ENCODE data around the gene NLGN1. TPM values are rescaled to one million over a fixed set of nuclear protein-coding genes. Genes with fewer than 3 reads are reported as not detected.
"Not testable (repeated sequence)": the region's sequence is repeated elsewhere in the genome, so short reads cannot be mapped to it uniquely, and the experiment has no call there.

The NLGN1 gene
- total RNA-seq = 18.3 TPM
- long read RNA-seq, partial matches to known transcripts = 1 of 12 reads
- long read RNA-seq, other reads (novel, unspliced or antisense) = 11 of 12 reads

DNA sequence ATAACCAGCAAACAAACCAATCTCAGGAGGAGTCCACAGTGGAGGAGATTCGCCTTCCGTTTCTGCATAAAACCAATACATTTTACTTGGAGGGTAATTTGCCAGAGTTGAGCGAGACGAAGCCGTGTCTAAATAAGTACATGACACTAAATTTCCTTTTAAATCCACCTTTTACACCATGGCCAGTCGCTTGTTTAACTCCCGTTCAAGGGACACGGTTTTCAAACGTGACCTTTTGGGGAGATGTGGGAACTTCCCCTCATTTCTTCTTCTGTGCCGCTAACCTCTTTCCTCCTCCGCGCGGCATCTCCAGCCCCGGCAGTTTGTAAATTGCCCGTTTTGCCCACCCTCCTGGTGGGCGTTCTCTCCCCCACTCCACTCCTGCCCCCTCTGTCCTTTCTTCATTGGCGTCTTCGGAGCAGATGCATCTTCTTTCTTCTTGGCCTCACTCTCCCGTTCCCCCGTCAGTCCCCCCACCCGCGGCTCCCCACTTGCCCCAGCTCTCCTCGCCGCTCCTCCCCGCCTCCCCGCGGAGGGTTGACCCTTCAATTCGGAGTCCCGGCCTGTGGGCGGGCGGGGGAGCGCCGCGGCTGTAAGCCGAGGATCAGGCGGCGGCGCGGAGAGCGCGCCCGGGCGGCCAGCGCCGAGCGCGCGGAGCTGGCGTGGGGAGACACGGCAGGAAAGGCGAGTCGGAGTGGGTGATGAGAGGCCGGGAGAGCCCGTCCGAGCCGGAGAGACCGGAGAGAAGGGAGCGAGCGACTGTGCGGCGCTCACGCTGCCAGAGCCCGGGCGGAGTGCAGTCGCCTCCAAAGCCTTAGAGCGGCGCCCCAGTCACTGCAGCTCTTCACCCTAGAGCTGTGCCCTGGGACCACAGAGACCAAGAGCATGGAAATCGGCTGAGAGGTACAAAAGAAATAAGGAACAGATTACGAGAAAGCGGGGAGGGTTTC is at the start of gene NLGN1:
NLGN1 (plus strand) TSS at position 584 of the 950 bp plus-strand sequence.
- peak; percentile 86 for DNase-seq (ENCODE audit: low spot score)
- intact Hi-C loops (cut with DNase I) = loop anchor here (5.0 to 10.0 kb wide), 3 partner anchors 413 to 1045 kb away; no protein-coding TSS in a partner anchor

DNA sequence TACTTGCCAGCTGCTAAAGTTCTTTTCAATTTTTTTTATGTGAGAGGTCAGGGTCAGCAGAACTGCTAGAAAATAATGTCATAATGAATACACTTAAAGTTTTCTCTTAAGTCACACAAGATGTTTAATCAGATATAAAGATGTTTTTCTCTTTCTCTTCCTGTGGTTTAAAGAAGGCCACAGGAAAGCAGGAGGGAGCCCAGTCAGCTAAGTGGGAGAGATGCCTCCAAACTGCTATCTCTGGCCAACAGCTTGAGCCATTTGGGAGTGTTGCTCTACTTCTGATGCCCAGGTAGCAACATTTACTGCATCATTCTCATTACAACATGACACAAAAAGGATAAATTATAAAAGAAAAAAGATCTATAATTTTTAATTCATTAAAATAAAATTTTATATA is 45.7 kb upstream of the NLGN1 start:
- intact Hi-C loops (cut with DNase I) = no loop called here
- DNase-seq (ENCODE audit: low spot score) = no peak

DNA sequence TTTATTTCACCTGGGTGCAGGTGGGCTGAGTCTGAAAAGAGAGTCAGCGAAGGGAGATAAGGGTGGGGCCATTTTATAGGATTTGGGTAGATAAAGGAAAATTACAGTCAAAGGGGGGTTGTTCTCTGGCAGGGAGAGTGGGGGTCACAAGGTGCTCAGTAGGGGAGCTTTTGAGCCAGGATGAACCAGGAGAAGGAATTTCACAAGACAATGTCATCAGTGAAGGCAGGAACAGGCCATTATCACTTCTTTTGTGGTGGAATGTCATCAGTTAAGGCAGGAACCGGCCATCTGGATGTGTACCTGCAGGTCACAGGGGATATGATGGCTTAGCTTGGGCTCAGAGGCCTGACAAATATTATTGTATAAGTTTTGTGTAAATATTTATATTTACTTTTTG is 44.4 kb upstream of the NLGN1 start:
- intact Hi-C loops (cut with DNase I); DNase-seq (ENCODE audit: low spot score): not testable (repeated sequence)

DNA sequence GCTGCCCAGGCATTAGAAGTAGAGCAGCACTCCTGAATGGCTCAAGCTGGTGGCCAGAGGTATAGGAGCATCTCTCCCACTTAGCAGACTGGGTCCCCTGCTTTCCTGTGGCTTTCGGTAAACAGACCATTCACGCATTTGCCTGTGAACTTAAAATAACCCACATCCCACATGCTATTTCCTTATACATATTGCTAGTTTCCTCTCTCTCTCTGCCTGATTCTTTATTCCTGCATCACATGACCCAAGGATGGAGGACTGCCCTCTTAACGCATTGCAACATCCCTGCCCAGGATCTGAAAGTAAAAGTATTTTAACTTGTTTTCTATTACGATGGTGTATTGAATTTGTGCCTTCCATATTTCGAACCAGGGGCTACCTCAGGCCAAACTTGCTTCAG is 43.4 kb upstream of the NLGN1 start:
- intact Hi-C loops (cut with DNase I) = no loop called here

DNA sequence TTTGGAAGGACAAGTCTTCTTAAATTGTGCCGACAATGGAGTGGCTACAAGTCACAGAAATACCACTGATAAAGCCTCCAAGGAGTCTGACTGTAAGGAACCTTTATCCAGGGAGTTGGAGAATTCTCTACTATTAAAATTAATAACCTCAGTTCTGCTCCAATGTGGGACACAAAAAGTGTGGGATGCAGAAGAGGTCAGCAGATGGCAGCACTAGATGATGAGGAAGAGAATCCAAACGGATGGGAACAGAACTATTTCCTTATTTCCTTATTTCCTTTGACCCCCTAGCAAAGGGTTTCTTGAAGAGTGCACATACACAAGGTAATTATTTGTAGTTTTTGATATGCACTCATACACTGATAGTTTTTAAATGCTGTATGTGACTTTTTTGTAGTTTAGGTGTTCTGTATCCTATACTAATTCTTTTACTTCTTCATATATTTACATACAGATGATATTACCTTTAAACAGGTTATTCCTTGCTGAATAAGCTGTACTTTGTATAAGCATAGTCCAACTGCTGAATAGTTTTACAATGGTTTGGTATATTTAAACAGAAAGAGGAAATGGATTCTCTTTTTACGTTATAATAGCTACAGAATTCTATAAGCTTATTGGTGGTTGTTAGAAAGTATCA is 25.6 kb upstream of the NLGN1 start:
- DNase-seq (ENCODE audit: low spot score) = no peak
- intact Hi-C loops (cut with DNase I) = no loop called here

More for the DNA sequence above, 43.4 kb upstream of the NLGN1 start:
- no peak for DNase-seq (ENCODE audit: low spot score)

DNA sequence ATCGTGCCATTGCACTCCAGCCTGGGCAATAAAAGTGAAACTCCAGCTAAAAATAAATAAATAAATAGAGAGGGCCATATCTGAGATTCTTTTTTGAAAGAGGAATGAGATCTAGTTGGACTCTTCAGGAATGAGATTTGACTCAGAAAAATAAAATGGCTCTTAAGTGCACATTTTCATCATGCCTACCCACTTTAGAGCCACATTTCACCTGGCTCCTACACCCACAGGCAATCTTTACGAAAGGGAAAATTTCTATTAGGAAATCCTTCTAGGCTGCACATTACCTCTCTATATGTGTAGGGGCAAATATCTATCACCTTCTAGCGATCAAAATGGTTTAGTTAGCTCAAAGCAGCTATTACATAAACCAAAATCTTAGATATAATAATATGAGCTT is 16.9 kb upstream of the NLGN1 start:
- DNase-seq (ENCODE audit: low spot score) = no peak

DNA sequence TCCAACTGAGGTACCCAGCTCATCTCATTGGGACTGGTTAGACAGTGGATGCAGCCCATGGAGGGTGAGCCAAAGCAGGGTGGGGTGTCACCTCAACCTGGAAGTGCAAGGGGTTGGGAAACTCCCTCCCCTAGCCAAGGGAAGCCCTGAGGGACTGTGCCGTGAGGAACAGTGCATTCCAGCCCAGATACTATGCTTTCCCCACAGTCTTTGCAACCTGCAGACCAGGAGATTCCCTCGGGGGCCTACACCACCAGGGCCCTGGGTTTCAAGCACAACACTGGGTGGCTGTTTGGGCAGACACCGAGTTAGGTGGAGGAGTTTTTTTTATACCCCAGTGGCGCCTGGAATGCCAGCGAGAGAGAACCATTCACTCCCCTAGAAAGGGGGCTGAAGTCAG is 15.6 kb upstream of the NLGN1 start:
- intact Hi-C loops (cut with DNase I) = not testable (repeated sequence)

More for the DNA sequence above, 16.9 kb upstream of the NLGN1 start:
- intact Hi-C loops (cut with DNase I) = no loop called here

DNA sequence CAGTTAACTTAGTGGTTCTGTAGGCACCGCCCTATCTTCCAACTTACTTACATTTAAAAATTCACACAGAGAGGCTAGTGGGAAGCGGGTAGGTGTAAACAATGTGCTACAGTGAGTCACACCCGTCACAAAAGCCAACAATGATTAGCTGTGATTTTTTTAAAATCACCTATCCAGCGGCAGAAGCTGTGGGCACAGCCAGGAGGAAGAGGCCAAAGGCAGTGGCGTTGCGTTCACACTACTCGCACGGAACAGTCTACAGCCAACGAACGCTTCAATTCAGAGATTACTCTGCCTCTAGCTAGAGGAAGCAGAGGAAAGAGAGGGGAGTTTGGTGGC is 2.5 kb upstream of the NLGN1 start:
- intact Hi-C loops (cut with DNase I) = loop anchor here (5.0 to 10.0 kb wide), 3 partner anchors 410 to 1047 kb away; no protein-coding TSS in a partner anchor
- no peak for DNase-seq (ENCODE audit: low spot score)

More for the DNA sequence above, 15.6 kb upstream of the NLGN1 start:
- DNase-seq (ENCODE audit: low spot score) = not testable (repeated sequence)

DNA sequence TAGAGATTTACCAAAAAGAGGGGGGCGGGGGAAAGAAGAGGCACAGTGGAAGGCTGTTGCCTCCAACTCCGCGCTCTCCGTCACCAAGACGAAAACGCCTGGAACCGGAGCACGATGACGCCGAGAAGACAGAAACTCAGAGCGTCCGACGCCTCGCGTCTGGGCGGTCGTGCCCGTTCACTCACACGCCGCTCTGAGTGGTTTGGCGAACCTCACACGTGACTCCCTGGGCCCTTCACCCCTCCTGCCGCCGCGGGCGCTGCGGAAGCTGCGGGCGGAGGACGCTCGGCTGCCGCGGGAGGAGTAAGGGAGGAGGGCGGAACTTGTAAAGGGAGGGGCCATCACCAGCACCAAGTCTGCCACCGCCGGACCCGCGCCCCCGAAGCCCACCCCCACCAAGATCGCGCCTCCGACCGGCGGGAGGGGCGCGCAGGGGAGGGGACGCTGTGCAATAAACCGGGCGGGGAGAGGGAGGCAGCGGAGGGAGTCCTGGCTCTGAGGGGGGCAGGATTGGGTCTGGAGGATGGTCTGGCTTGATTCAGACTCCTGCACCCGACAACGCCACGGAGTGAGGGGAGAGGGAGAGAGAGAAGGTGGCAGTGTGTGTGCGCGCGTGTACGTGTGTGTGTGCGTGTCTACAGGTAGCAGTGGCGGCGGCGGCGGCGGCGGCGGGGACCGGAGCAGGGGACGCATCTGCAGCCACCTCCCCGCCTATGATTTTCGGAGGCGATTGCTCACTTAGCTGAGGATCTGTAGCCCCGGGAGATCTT is 1.9 kb upstream of the NLGN1 start:
- intact Hi-C loops (cut with DNase I) = loop anchor here (5.0 to 10.0 kb wide), 3 partner anchors 411 to 1047 kb away; no protein-coding TSS in a partner anchor
- DNase-seq (ENCODE audit: low spot score) = peak; percentile 93

DNA sequence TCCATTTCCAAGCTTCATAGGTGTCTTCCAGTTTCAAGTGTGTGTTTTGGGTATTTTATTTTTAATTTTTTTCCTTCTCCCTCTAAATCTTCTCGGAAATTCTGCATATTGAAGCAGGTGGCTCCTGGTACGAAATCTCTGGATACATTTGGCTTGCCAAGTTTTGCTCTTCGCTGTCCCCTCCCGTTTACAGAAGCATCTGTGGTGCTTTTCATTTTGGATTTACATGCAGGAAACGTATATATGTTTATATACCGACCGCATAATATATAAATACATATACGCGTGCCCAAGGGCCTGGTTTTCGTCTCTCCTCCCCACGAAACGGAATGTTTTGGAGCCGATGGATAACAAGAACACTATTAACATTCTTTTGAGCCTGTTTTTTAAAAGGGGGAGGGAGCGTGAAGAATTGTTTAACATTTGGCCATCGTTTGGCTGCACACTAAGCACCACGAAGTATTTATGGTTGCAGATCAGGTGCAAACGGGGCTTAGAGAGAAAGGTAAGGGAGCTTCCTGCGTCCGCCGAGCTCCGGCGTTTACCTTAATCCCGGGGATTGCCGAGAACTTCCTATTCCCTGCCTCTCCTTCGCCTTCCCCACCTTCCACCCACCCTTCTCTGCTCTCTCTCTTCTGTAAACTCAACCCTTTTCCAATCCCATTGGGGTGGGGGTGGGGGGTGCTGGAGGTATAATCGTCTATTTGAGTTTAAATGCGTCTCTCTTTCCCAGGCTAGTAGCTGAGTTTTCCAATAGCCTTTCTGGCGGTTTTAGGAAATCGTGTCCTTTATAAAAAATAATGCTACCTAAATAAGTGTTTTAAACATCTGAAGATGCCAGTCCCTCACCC is 1.1 kb upstream of the NLGN1 start:
- intact Hi-C loops (cut with DNase I) = loop anchor here (5.0 to 10.0 kb wide), 3 partner anchors 412 to 1046 kb away; no protein-coding TSS in a partner anchor
- no peak for DNase-seq (ENCODE audit: low spot score)

DNA sequence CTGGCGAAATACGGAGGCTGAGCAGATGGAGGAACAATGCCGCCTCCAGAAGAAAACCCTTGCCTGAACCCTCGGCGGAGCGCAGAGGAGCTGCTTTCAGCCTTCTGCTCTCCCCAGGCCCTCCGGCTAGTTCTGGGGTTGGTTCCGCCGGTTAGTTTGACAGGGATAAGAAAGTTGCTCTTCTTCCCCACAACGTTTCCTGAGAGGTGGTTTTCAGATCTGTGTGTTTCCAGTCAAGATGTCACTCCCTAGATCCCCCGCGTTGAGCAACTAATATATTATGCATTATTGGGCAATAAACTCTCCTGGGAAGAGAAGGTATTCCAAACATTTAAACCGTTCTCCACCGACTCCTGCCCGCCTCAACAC is 551 bp downstream of the NLGN1 start:
- DNase-seq (ENCODE audit: low spot score) = peak; percentile 78

DNA sequence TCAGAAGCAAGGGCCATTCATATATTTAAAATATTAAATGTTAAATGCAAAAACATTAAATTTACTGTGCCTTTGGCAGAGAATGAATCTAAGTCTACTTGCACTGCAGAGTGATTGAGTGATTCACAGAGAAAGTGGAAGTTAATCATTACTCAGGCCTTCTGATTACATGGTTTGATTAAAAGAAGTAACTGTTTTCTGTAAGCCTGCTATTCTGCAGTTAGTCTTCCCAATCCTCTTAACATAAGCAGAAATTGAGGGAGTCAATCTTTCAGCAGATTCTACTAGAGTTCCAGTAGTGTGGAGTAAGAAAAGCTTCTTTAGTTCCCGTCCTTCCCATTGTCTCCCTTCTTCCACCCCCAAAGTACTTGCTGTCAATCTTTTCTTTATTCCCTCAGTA is 1.5 kb downstream of the NLGN1 start:
- DNase-seq (ENCODE audit: low spot score) = no peak
- intact Hi-C loops (cut with DNase I) = loop anchor here (5.0 to 10.0 kb wide), 3 partner anchors 414 to 1043 kb away; no protein-coding TSS in a partner anchor

More for the DNA sequence above, 551 bp downstream of the NLGN1 start:
- intact Hi-C loops (cut with DNase I) = loop anchor here (5.0 to 10.0 kb wide), 3 partner anchors 413 to 1044 kb away; no protein-coding TSS in a partner anchor

DNA sequence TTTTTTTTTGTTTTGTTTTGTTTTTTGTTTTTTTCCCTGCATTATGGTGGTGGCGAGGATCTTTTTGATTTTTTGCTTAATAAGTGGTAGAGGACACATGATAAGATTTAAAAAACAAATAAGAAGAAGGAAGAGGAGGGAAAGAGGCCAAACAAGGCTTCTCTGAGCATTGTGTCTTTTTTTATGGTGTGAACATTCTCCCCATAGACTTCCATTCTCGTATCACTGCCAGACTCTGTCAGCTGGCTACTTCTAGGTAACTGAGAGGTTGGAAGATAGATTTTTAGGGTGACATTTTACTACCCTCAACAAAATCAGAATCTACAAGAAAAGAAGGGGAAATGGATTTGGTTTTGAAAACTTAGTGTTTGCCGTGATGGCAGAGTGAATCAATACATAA is 3.8 kb downstream of the NLGN1 start:
- intact Hi-C loops (cut with DNase I) = no loop called here
- no peak for DNase-seq (ENCODE audit: low spot score)

DNA sequence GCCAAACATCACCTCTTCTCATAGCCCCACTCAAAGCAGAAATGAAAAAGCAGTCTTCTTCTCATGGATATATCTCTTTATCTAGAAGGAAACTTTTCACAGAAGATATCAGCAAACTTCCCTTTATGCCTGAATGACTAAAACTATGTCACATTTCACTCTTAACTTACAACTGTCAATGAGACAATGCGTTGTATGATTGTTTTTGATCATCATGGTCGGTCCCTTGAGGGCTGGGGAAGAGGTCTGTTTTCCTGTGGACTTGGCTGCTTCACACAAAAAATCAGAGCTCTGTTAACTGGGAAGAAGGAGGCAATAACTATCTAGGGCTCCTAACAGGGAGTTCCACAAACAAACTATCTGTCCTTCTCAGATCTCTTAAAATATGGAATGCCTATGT is 5.1 kb downstream of the NLGN1 start:
- DNase-seq (ENCODE audit: low spot score) = no peak
- intact Hi-C loops (cut with DNase I) = no loop called here

DNA sequence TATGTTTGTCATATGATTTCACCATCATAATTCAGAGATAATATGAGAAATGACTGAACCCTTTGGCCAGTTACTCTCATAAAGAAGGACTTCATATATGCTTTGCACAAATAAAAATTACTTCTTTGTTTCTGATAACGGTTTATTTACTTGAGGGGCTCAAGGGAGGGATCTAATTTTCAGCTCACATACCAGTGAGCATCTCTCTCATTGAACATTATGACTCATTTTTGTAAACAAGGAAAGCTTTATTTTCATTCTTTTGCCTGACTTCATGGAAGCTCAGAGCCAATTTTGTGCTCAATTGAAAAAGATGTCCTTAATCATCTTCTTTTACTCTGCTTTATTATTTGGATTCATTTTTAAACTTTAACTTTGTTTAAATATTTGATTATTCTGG is 5.8 kb downstream of the NLGN1 start:
- intact Hi-C loops (cut with DNase I) = no loop called here
- no peak for DNase-seq (ENCODE audit: low spot score)

DNA sequence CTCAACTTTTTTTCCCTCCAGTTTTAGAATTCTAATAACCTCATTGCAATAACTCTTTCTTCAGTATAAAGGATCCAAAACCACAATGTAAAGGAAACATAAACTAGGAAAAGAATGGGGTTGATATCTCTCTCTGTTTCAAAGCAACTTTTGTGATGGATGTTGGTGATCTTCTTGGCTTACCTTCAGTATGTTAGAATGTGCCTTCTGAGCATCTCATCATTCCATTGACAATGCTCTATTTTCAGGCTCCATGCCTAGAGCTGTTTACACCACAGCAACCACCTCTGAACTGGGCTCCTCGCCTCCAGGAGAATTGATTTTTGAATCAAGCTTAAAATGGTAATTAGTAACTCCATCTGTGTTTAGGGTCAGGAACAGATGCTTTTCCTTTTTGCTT is 6.6 kb downstream of the NLGN1 start:
- no peak for DNase-seq (ENCODE audit: low spot score)
- intact Hi-C loops (cut with DNase I) = no loop called here

DNA sequence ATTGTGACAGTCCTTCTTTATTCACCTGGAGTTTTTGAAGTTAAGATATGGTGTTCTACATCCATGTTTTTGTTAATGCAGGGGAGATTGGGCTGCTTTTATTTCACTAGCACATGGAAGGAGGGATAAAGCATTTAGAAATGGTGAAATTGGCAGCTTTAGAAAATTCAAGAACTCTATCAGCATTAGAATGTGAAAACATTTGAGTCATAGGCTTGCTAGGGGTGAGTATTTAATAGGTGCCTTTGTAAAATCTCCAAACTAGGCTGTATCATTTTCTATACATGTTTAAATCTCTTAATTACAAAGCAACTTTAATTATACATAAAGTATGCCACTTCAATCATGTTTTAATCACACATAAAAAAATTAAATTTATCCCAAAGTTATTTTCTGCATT is 12.9 kb downstream of the NLGN1 start:
- DNase-seq (ENCODE audit: low spot score) = no peak
- intact Hi-C loops (cut with DNase I) = loop anchor here (5.0 kb wide), 1 partner anchor 142 kb away; no protein-coding TSS in a partner anchor

DNA sequence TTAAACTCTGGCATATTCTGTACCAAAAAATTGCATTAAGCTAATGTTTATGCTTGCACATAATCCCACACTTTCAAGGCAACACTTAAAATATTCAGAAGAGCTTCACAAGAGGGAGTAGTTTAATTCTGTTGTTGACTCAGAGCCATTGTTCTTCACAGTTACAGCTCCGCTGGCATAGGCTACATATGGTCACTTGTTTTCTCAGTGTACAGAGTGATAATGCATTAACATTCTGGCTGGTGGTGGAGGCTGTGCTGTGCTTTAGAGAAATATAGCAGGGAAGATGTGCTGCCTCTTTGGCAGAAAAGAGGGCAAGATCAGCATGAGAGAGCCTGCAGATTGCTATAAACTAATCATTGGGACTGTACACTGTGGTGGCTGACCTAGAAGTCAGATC is 13.3 kb downstream of the NLGN1 start:
- DNase-seq (ENCODE audit: low spot score) = no peak
- intact Hi-C loops (cut with DNase I) = loop anchor here (5.0 kb wide), 1 partner anchor 141 kb away; no protein-coding TSS in a partner anchor

All from cardiac septum (tissue), 1 donor.